NCI-H1436 treated with DMSO at 0.1 percent for 48 hours (cell line): ENCODE data around the gene ZNF750.
"Not testable (repeated sequence)": the region's sequence is repeated elsewhere in the genome, so short reads cannot be mapped to it uniquely, and the experiment has no call there.

ENCODE experiments used
- DNase-seq: peaks from one replicate; lab custom pipeline; 2025; lab: John Stamatoyannopoulos, UW

Gene ZNF750

DNA sequence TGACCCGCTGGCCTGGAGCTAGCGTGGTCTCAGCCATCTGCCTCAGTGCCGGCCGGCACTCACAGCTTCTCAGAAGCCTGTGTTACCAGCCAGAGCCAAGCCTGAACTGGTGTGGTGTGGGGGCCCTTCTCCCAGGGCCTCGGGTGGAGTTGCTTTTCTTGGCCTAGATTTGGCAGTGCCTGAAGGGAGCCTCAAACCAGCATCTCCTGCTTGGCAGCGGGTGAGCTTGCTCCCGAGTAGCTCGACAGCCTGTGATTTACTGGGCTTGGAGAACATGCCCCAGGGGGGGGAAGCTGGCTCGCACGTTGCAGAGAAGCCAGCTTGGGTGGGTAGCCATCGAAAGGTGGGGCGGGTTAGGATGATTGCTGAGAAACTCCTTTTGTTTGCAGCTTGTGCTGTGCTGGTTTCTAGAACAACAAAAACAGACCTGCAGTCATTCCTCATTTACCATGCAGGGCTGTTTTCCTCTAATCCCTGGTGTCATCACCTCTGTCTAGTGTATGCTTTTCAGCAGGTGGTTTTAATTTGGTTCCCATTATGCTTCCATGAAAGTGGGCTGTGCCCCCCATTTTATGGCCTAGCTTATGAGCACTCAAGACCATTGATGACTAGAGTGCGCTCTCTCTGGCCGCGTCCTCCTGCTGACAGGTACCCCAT, 45.7 kb downstream of the ZNF750 start:
- no peak for DNase-seq

GRCh38 chr17:82791532-82791931, 48.3 kb downstream of the ZNF750 start:
- no peak for DNase-seq

DNA sequence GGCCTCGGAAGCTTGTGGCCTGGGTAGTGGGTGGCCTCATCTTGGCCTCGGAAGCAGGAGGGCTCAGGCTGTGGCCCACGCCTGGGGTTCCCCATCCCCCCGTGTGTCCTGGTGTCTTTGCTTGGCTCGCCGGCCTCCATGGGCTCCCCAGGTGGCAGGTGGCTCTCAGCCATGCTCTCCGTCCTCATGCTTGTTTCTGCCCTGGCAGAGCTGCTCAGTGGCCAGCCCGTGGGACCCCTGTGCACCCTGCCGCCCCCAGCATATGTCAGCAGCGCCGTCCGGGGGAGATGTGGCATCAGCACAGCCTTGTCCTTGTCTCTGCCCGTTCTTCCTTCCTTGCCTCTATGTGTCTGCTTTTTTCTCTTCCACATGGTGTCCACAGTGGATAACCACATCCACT, 49.4 kb downstream of the ZNF750 start:
- no peak for DNase-seq

DNA sequence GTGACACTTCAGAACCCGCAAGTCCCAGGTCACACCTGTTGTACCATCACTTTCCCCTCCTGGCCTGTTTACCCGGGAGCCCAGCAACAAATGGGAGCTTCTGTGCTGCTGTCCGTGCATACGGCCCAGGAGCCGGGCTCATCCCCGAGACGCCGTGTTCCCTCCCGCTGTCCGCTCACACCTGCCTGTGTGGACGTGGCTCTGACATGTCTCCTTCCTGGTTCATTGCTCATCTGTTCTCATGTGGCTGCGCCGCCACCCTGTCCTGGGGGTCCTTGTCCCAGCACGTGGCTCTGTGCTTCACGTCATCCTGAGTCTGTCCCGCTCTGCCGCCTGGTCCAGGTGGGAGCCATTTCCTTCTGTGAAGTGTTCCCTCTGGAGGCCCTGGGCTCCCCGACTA, 50.0 kb downstream of the ZNF750 start:
- no peak for DNase-seq

- no peak for DNase-seq
Observed at GRCh38 chr17:82789051-82789592, 50.7 kb downstream of the ZNF750 start.

DNA sequence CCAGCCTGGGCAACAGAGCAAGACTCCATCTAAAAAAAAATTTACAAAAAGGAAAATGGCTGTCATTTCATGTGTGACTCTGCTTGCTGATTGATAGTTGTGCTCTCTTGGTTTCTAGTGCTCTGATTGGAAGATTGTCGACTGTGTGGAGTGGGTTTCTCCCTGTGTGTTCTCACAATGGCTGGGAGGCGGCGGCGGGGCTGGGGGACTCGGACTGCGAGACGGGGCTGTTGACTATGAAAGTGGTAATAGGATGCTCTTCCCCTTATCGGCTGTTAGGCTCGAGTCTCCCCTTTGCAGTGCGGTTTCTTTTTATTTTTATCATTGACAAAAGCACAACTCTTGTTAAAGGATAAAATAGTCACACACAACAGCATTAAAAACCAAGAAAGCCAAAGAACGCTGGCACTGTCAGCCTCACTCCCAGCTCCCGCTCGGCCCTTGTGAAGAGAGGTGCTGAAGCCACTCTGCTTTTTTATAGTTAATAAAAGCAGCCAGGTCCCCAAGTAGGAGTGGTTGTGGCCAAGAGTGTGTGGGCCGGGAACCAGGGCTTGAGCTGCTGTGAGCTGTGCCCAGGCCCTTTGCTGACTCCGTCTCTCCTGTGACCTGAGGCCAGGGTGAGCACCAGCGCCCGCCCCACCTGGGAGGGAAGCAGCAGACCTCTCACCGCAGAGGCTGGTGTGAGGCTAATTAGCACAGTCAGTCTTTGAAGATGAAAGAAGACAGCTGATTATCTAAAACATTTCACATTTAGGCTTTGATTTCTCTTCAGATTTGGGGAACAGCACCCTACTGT, 51.4 kb downstream of the ZNF750 start:
- no peak for DNase-seq

DNA sequence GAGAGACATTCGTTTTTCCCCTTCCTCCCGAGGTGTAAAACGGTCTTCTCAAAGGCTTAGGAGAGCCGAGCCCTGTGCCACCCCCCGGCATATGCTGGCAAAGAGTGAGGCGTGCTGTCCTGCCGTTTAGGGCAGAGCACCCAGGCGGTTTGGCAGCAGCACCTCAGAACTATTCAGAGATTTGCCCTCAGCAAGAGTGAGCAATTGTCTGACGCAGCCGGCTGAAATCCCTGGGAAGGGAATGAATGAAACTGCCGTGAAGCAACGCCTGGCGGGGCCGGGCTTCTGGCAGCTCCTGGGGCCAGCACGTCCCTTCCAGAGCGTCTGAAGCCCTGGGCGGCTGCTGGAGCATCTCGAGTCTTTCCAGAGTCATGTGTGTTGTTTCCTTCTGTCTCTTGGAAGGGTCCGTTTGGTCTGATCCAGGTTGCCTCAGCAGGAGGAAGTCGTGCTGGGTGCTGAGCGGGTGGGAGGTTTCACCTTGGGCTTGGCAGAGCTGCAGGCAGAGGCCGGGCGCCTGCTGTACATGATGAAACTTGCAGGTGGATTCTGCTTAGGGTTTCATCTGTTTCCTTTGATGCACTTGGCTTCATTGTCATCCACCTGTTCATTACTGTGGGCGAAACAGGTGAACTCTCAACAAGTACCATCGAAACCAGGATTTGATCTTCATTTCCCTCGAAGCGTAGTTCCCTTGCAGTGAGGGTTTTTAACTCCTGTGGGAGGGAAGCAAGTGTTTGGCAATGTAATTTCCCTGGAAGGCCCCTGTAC, 52.6 kb downstream of the ZNF750 start:
- no peak for DNase-seq

DNA sequence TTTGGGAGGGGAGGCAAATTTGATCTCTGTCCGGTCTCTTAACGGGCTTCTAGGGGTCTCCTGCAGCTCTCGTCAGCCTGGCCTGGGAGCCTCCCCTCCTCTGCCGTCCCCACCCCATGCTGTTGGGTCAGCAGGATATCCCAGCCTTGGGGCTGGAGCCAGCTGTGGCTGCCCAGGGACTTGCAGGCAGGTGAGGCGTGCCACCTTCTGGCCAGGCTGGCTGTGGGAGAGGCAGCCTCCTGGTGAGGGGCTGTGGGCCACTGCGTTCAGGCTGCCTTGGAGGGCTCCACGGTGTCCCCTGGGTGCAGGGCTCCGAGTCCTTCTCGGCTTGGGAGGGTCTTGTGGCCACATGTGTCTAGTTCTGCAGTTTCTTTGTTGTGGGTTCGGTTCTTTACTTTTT, 53.4 kb downstream of the ZNF750 start:
- no peak for DNase-seq

GRCh38 chr17:82785581-82785980, 54.2 kb downstream of the ZNF750 start:
- not testable (repeated sequence) for DNase-seq

DNA sequence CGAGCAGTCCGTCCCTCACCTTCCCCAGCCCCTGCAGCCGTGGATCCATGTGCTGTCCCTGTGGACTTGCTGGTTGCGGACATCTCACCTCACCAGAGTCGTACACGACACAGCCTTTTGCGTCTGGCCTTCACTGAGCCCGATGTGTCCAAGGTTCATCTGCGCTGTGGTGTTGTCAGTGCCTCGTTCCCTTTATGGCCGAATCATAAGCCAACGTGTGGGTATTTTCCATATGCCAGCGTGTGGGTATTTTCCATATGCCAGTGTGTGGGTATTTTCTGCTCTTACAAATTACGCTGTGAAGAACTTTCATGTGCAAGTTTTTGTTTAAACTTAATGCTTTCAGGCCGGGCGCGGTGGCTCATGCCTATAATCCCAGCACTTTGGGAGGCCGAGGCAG, 56.3 kb downstream of the ZNF750 start:
- DNase-seq, result no peak

DNA sequence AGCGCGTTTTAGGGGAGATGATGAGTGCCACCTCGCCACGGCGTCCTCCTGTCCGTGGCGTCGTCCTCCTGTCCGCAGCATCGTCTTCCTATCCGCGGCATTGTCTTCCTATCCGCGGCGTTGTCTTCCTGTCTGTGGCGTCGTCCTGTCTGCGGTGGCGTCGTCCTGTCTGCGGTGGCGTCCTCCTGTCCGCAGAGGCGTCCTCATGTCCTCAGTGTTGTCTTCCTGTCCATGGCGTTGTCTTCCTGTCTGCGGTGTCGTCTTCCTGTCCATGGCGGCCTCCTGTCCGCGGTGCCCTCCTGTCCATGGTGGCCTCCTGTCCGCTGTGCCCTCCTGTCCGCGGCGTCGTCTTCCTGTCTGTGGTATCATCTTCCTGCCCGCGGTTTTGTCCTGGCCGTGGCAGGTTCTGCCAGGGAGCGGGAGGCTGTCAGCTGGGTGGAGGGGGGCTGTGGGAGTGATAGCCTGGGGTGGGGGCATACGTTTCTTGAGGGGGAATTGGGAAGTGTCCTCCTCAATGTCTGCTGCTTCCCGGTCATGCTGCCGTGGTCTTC, 57.1 kb downstream of the ZNF750 start:
- no peak for DNase-seq

- no peak for DNase-seq
Observed at GRCh38 chr17:82781894-82782274, 57.9 kb downstream of the ZNF750 start.

DNA sequence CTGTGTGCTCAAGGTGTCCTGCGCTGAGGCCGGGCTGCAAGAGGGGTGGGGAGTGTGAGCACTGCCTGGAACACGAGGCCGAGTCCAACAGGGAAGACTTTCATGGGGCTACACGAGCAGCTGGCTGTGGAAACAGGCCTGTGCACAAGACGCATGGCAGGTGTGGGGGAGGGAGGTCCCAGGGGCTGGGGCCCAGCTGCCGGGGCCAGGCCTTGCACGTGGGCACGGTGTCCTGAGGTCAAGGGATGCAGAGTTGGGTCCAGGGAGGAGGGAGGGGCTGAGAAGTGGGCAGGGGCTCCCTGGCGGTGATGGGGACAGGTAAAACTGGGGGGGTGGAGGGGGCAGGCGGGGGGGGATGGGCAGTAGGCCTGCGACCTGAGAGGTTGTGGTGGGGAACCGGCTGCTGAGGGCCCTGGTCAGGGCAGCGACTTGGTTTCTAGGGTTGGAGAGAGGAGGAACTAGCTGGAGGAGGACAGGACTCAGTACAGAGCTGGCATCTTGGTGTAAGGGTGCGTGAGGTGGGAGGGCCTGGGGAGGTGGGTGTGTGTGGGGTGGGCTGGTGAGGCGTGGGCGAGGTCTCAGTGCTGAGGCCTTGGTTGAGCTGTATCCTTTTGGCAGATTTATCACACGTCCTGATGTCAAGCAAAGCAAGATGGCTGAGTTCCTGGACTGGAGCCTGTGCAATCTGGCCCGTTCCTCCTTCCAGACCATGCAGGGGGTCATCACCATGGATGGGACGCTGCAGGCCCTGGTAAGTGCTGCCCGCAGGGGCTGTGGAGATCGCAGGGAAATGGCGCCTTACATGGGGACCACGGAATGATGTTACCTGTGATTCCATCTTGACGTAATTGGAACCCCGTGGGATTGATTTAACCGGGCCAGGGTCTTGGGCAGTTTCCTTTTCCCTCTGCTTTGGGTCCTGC, 58.6 kb downstream of the ZNF750 start:
- no peak for DNase-seq

- DNase-seq, result no peak
Observed at GRCh38 chr17:82780195-82780594, 59.6 kb downstream of the ZNF750 start.

- DNase-seq, result no peak
Observed at GRCh38 chr17:82779541-82779940, 60.3 kb downstream of the ZNF750 start.
